Measurements from ENCODE around the gene CCDC8. TPM values are rescaled to one million over a fixed set of nuclear protein-coding genes. Genes with fewer than 3 reads are reported as not detected.
A peak's percentile ranks its signal among the peaks of the same experiment; 100 is the strongest.
"Not testable (repeated sequence)": the region's sequence is repeated elsewhere in the genome, so short reads cannot be mapped to it uniquely, and the experiment has no call there.

Gene CCDC8
- total RNA-seq, 3 donors from 2014 or later = 0.05 to 0.08 TPM; not detected in 1

- Mint-ChIP-seq H3K27me3 (ENCODE audit: low read depth) (peaks cover 17% of the 10 kb centered on the region), H3K4me3 (no peak overlapping the region), H3K36me3 (ENCODE audit: insufficient read depth) (peaks cover 2% of the 10 kb centered on the region), H3K4me1 (ENCODE audit: low read depth) (peaks cover 4% of the 10 kb centered on the region), H3K9me3 (peaks cover 8% of the 10 kb centered on the region)
- no peak for ATAC-seq
- no peak for DNase-seq
These were observed 32.7 kb upstream of the CCDC8 start for GRCh38 chr19:46446021-46446420.

- ATAC-seq (no peak), DNase-seq (no peak)
- no peaks in the 10 kb centered on the region for H3K9me3 Mint-ChIP-seq
- peaks cover 7% of the 10 kb centered on the region for H3K27me3 Mint-ChIP-seq (ENCODE audit: low read depth)
- peaks cover 4% of the 10 kb centered on the region for H3K4me1 Mint-ChIP-seq (ENCODE audit: low read depth)
- H3K36me3 Mint-ChIP-seq (ENCODE audit: insufficient read depth) = no peaks in the 10 kb centered on the region
- H3K4me3 Mint-ChIP-seq = no peak overlapping the region
These were observed 29.6 kb upstream of the CCDC8 start for GRCh38 chr19:46442808-46443450.

- Mint-ChIP-seq H3K27me3 (ENCODE audit: low read depth) (peaks cover 7% of the 10 kb centered on the region), H3K4me1 (ENCODE audit: low read depth) (peaks cover 4% of the 10 kb centered on the region), H3K4me3 (no peak overlapping the region), H3K9me3 (no peaks in the 10 kb centered on the region), H3K36me3 (ENCODE audit: insufficient read depth) (no peaks in the 10 kb centered on the region)
- no peak for ATAC-seq
- no peak for DNase-seq
These were observed 28.5 kb upstream of the CCDC8 start for GRCh38 chr19:46441866-46442265.

GRCh38 chr19:46435689-46436088, 22.3 kb upstream of the CCDC8 start:
- H3K4me1 Mint-ChIP-seq (ENCODE audit: low read depth); H3K9me3 Mint-ChIP-seq; DNase-seq; H3K36me3 Mint-ChIP-seq (ENCODE audit: insufficient read depth); H3K4me3 Mint-ChIP-seq; ATAC-seq: not testable (repeated sequence)
- peaks cover 30% of the 10 kb centered on the region for H3K27me3 Mint-ChIP-seq (ENCODE audit: low read depth)

GRCh38 chr19:46435009-46435408, 21.6 kb upstream of the CCDC8 start:
- no peaks in the 10 kb centered on the region for H3K4me1 Mint-ChIP-seq (ENCODE audit: low read depth)
- H3K27me3 Mint-ChIP-seq (ENCODE audit: low read depth) = peaks cover 36% of the 10 kb centered on the region
- DNase-seq (no peak), ATAC-seq (no peak)
- H3K9me3 Mint-ChIP-seq = no peaks in the 10 kb centered on the region
- H3K4me3 Mint-ChIP-seq = no peak overlapping the region
- H3K36me3 Mint-ChIP-seq (ENCODE audit: insufficient read depth) = no peaks in the 10 kb centered on the region

GRCh38 chr19:46433470-46433869, 20.1 kb upstream of the CCDC8 start:
- not testable (repeated sequence) for H3K4me3 Mint-ChIP-seq; H3K4me1 Mint-ChIP-seq (ENCODE audit: low read depth); ATAC-seq

GRCh38 chr19:46431824-46432223, 18.5 kb upstream of the CCDC8 start:
- H3K27me3 Mint-ChIP-seq (ENCODE audit: low read depth) = peaks cover 62% of the 10 kb centered on the region
- no peaks in the 10 kb centered on the region for H3K9me3 Mint-ChIP-seq
- no peak overlapping the region for H3K4me3 Mint-ChIP-seq
- DNase-seq = no peak
- ATAC-seq = no peak
- H3K36me3 Mint-ChIP-seq (ENCODE audit: insufficient read depth) = no peaks in the 10 kb centered on the region
- H3K4me1 Mint-ChIP-seq (ENCODE audit: low read depth) = peaks cover 24% of the 10 kb centered on the region

More at GRCh38 chr19:46433470-46433869, 20.1 kb upstream of the CCDC8 start:
- DNase-seq; H3K9me3 Mint-ChIP-seq; H3K36me3 Mint-ChIP-seq (ENCODE audit: insufficient read depth): not testable (repeated sequence)
- peaks cover 47% of the 10 kb centered on the region for H3K27me3 Mint-ChIP-seq (ENCODE audit: low read depth)

- Mint-ChIP-seq H3K27me3 (ENCODE audit: low read depth) (peaks cover 73% of the 10 kb centered on the region), H3K4me1 (ENCODE audit: low read depth) (peaks cover 33% of the 10 kb centered on the region), H3K4me3 (no peak overlapping the region), H3K9me3 (no peaks in the 10 kb centered on the region), H3K36me3 (ENCODE audit: insufficient read depth) (no peaks in the 10 kb centered on the region)
- no peak for DNase-seq
- no peak for ATAC-seq
These were observed 16.6 kb upstream of the CCDC8 start for GRCh38 chr19:46429999-46430398.

GRCh38 chr19:46428239-46429135, 15.1 kb upstream of the CCDC8 start, which contains the start of gene PNMA8C:
Gene PNMA8C, minus strand, starts transcription at chr19:46428936. Its CDS starts 577 bp downstream, at chr19:46428359.
- peaks cover 33% of the 10 kb centered on the region for H3K4me1 Mint-ChIP-seq (ENCODE audit: low read depth)

GRCh38 chr19:46427518-46428045, 14.2 kb upstream of the CCDC8 start:
- Mint-ChIP-seq H3K27me3 (ENCODE audit: low read depth) (peaks cover 82% of the 10 kb centered on the region), H3K4me3 (no peak overlapping the region), H3K9me3 (no peaks in the 10 kb centered on the region), H3K36me3 (ENCODE audit: insufficient read depth) (no peaks in the 10 kb centered on the region), H3K4me1 (ENCODE audit: low read depth) (peaks cover 33% of the 10 kb centered on the region)
- DNase-seq = no peak
- ATAC-seq = no peak

More at GRCh38 chr19:46428239-46429135, 15.1 kb upstream of the CCDC8 start, which contains the start of gene PNMA8C:
- Mint-ChIP-seq H3K36me3 (ENCODE audit: insufficient read depth) (no peaks in the 10 kb centered on the region), H3K4me3 (peak within 1 kb of the TSS; percentile 75), H3K27me3 (ENCODE audit: low read depth) (peaks cover 77% of the 10 kb centered on the region), H3K9me3 (no peaks in the 10 kb centered on the region)
- DNase-seq = peak; percentile 28
- no peak for ATAC-seq

GRCh38 chr19:46426506-46427162, 13.3 kb upstream of the CCDC8 start:
- Mint-ChIP-seq H3K4me3 (peak overlapping the region; percentile 72), H3K4me1 (ENCODE audit: low read depth) (peaks cover 33% of the 10 kb centered on the region), H3K36me3 (ENCODE audit: insufficient read depth) (no peaks in the 10 kb centered on the region), H3K9me3 (no peaks in the 10 kb centered on the region), H3K27me3 (ENCODE audit: low read depth) (peaks cover 81% of the 10 kb centered on the region)
- ATAC-seq = peak; percentile 74 to 84
- DNase-seq = no peak

GRCh38 chr19:46426035-46426505, 12.7 kb upstream of the CCDC8 start:
- Mint-ChIP-seq H3K4me1 (ENCODE audit: low read depth) (peaks cover 33% of the 10 kb centered on the region), H3K4me3 (peak overlapping the region; percentile 72), H3K9me3 (no peaks in the 10 kb centered on the region), H3K27me3 (ENCODE audit: low read depth) (peaks cover 75% of the 10 kb centered on the region), H3K36me3 (ENCODE audit: insufficient read depth) (no peaks in the 10 kb centered on the region)
- DNase-seq (no peak), ATAC-seq (peak in 1 of 2 donors; percentile 15)

GRCh38 chr19:46423188-46423587, 9.8 kb upstream of the CCDC8 start:
- no peak for ATAC-seq
- Mint-ChIP-seq H3K36me3 (ENCODE audit: insufficient read depth) (no peaks in the 10 kb centered on the region), H3K4me1 (ENCODE audit: low read depth) (peaks cover 23% of the 10 kb centered on the region), H3K9me3 (no peaks in the 10 kb centered on the region), H3K4me3 (no peak overlapping the region), H3K27me3 (ENCODE audit: low read depth) (peaks cover 72% of the 10 kb centered on the region)
- no peak for DNase-seq

GRCh38 chr19:46422344-46422743, 9.0 kb upstream of the CCDC8 start:
- peaks cover 65% of the 10 kb centered on the region for H3K27me3 Mint-ChIP-seq (ENCODE audit: low read depth)
- DNase-seq (no peak), ATAC-seq (no peak)

More at GRCh38 chr19:46422344-46422743, 9.0 kb upstream of the CCDC8 start:
- Mint-ChIP-seq H3K9me3 (no peaks in the 10 kb centered on the region), H3K4me3 (no peak overlapping the region), H3K36me3 (ENCODE audit: insufficient read depth) (no peaks in the 10 kb centered on the region), H3K4me1 (ENCODE audit: low read depth) (peaks cover 15% of the 10 kb centered on the region)
